ENCODE data around the gene LY9.

The LY9 gene

DNA sequence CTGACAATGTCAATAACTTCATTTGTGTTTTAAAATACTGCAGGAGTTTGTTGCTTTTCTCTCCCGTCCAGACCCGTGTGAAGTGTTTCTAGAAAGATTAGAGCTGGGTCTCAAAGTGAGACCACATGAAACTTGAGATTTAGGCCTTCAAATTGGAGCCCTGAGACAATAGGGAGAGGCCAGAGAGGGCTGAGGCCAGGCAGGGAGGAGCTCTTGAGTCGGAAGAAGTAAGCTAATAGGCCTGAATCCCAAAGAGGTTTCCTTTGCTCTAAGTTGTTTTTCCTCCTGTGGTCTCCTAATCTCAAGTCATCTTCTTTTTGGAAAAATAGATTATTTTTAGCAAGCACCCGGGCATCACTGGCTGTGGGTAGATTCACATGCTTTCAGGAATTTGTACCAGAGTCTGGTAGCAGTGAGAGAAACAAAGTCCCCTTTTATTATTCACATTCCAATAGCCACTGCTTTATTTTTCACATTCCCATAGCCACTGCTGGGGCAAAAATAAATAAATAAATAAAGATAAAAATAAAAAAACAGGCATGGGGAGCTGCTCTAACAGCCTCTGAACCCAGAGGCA, 41.1 kb downstream of the LY9 start:
- no peak for DNase-seq (ENCODE audit: low spot score)

DNA sequence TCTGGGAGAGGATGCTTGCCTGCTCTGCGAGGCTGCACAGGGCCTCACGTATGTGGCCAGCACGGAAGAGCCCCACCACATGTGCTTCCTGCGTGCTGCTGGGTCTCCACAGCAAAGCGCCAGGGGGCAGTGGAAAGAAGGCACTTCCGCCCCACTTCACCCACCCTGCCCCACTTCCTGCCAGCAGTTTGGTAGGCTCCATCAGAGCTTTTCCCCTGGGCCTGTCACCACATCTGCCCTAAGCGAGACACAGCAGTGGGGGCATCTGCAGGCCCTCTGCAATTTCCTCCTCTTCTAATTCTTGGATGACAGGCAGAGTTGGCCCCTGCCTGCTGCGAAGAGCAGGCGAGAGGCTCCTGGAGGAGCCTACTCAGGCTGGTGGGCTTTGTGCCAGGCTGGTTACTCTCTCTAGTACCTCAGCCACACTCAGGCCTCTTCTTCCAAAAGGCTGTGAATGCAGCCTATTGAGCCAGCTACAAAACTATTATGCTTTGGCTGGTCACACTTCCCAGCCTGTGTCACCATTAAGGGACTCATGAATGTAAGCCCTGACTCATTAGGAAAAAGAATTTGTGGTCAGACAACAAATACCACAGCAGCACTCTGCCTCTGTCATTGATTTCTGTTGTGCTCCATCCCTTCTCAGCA, 41.7 kb downstream of the LY9 start:
- no peak for DNase-seq (ENCODE audit: low spot score)

DNA sequence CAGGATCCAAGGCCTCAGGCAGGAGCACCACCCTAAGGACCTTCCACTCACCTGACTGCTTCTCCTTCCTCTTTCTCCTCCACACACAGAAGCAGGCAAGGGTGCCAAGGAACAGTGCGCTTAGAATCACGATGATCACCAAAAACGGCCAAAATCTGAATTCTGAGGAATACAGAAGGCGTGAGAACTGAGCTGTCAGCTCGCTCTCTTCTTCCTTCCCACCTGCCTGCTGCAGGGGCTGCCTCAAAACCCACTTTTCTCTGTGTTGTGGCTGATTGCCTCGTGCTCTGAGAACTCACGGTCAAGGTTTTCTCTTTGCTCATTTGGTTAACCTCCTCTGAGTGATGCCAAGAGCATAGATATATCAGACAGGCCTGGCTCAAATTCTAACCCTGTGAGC, 42.9 kb downstream of the LY9 start:
- DNase-seq (ENCODE audit: low spot score) = no peak

DNA sequence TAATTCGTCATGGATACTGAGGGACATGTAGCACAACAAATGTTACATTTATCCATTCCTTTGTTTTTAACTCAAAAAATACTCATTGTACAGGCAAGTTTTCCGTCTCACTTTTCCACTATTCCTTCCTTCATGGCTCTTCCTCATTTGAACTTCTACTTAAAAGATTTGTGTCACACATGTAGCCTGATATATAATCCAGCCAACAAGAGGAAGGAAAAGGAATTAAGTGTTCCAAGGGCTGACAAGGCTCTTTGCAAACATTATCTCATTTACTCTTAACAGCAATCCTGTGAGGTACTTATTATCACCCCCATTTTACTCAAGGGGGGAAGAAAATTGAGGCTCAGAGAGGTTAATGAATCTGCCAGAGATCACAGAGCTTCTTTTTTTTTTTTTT, 43.8 kb downstream of the LY9 start:
- no peak for DNase-seq (ENCODE audit: low spot score)

DNA sequence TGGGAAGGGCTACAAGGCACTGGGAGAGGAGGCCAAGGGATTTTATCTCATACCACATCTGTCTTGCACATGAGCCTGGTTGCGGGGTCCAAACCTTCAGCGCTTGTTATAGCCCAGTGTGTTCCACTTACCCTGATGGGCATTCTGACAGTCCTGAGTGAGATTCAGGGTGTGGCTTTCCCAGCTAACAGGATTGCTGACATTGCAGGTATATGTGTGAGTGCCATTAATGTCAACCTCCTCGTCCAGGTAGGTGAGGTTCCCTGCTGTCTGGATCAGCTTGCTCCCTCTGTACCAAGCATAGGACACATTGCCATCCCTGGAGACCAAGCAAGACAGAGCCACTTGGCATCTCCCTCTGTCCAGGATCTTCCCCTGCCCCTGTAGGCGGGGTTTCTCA, 45.1 kb downstream of the LY9 start:
- no peak for DNase-seq (ENCODE audit: low spot score)

DNA sequence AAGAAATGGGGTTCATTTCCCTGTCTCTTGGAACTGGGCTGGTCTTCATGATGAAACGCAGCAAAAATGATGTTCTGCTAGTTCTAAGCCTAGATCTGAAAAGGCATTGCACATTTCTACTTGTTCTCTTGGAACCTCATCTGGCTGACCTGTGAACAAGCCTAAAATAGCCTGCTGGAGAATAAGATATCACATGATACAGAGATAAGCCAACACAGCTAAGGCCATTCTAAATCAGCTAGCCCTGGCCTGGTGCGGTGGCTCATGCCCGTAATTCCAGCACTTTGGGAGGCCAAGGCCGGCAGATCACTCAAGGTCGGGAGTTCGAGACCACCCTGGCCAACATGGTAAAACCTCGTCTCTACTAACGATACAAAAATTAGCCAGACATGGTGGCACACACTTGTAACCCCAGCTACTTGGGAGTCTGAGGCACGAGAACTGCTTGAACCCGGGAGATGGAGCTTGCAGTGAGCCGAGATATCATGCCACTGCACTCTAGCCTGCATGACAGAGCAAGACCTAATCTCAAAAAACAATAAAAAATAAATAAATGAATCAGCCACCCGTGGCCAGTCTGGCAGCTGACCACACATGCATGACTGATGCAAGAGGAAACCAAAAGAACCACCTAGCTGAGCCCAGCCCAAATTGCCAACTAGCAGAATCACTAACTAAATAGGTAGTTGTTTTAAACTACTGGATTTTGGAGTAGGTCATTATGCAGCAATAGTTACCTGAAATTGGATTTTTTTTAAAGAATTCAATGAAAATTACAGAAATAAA, 48.7 kb downstream of the LY9 start:
- DNase-seq (ENCODE audit: low spot score) = no peak

DNA sequence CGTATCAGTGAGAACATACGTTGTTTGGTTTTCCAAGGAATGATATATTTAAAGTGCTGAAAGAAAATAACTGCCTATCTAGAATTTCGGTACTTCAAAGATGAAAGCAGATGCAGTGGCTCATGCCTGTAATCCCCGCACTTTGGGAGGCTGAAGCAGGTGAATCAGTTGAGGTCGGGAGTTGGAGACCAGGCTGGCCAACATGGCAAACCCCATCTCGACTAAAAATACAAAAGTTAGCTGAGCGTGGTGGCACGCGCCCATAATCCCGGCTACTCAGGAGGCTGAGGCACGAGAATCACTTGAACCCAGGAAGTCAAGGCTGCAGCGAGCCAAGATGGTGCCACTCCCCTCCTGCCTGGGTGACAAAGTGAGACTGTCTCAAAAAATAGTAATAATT, 50.3 kb downstream of the LY9 start:
- DNase-seq (ENCODE audit: low spot score) = no peak

DNA sequence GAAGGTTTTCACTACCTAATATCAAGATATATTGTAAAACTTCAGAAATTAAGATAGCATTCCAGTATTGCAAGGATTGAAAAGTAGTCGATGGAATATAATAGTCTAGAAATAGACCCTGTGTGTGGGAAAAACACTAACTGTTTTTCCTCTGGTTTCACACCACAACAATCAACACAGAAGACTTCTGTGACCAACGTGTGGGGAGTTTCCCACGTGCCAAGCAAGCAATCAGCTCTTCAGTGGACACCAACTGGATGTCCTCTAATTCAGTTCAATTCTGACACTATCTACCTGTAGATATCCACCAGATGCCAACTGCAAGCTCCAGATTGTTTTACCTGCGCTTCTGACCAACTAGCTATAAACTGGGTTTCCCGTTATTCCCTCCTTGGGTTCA, 54.6 kb downstream of the LY9 start:
- no peak for DNase-seq (ENCODE audit: low spot score)

DNA sequence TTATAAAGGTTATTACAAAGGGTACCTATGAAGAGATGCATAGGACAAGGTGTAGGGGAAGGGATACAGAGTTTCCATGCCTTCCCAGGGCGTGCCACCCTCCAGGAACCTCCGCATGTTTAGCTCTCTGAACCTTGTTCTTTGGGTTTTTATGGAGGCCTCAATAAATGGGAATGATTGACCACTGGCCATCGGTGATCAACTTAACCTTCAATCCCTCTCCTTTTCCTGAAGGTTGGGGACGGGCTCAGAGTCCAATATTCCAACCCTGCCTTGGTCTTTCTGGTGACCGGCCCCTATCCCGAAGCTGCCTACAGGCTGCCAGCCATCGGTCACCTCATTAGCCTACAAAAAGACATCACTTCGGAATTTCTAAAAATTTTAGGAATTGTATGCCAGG, 55.0 kb downstream of the LY9 start:
- no peak for DNase-seq (ENCODE audit: low spot score)

DNA sequence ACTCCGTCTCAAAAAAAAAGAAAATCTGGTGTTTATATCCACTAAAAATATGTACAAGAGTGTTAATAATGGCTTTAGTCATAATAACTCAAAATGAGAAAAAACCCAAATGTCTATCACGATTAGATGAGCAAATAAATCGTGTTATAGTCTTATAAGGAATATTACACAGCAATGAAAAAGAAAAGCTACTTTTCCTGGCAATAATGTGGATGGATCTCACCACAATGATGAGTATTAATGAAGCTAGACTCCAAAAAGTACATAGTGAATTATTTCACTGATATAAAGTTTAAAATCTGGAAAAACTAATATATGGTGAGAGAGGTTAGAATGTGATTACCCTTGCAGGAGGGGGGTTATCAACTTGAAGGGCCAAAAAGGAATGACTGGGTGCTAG, 57.0 kb downstream of the LY9 start:
- DNase-seq (ENCODE audit: low spot score) = no peak

DNA sequence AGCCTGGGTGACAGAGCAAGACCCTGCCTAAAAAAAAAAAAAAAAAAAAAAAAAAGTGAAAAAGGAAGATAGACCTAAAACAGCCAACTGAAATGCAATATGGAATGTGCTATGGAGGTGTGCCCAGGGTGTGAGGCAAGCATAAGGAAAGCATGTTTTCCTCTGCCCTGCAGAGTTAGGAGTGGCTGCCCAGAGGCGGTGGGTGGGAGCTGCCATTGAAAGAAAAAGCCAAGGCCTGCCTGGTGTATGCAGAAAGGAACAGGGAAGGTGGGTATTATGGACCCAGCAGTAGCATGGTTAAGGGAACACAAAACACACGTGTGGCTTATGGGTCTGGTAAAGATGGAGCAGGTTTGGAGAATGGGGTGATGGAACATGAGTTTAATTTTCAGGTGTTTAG, 57.8 kb downstream of the LY9 start:
- no peak for DNase-seq (ENCODE audit: low spot score)

DNA sequence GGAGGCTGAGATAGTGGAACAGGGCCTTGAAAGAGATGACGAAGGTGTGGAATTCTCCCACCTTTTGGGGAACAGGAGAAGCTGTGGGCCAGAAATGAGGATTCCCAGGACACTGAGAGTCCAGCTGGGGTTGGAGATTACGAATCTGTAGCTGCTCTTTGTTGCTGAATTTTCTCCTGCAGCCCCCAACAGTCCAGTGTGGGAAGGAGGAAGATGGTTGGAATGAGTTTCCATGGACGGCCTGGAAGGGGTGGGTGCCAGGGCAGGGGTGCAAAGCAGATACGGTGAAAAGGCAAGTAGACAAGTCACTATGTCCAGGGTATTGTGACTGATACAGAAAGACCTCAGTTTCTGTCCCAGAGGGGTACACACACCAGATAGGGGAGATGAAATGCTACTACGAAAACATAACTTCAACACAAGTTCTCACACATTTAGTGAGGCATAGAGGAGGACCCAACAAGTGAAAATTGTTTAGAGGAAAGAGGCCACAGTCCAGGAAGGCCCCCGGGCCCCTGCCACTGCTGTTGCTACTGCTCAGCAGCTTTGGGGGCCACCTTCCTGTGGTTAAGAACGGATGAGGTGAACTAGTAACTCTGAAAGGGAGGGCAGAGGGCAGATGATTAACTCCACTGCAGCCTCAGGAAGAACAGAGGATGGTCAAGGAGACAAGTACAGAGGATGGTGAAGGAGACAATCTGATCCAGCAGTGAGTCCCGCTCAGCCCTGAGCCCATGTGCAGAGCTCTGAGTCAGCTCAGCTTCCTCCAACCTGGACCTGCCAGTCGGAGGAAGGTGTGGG, 59.4 kb downstream of the LY9 start:
- DNase-seq (ENCODE audit: low spot score) = no peak

DNA sequence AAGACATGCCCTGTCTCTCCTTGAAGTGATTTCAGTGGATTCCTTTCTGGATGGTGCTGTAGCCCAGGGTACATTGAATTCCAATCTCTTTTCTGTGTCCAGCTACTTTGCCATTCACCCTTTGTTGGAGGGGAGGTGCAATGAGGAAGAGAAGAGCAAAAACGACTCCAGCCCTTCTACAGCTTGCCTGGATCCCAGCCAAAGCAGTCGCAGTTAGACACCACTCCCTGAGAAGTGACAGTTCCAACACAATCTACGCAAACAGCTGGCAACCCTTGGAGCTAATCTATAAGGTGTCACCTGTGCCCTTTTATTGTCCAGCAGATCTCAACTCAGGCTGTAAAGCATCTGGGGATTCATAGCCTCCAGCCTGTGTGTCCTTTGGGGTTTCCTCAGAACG, 62.1 kb downstream of the LY9 start:
- no peak for DNase-seq (ENCODE audit: low spot score)

DNA sequence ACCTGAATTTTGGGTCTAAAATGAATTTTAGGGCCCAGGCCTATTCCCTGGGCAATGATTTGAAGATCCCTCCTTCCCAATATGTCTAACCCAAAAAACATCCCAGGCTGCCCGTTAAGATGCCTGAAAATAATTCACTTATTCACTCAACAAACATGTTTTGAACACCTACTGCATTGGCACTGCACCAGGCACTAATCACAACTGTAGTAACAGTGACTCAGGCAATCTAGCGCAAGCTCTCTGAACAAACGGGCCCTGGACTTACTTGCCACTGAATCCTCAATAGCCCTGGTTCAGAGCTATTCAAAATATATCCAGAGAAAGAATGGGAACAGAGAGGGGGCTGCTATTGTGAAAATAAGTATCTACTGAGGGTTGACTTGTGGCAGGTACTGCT, 62.5 kb downstream of the LY9 start:
- no peak for DNase-seq (ENCODE audit: low spot score)

DNA sequence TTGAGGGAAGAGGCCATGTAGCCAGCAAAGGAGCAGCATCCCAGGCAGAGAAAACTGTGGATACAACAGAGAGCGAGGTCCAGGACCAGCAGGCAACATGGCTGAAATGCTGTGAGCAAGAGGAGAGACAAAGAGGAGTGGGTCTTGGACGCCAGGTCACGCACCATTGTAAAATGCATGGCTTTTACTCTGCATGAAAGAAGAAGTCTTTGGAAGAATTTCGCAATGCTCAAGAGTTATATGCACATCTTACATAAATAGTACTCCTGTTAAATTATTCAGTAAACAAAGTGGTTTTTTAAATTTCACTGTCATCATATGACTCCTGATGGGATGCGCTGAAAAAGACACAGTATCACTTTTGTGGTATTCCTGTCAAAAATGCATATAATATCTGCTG, 63.2 kb downstream of the LY9 start:
- DNase-seq (ENCODE audit: low spot score) = no peak

DNA sequence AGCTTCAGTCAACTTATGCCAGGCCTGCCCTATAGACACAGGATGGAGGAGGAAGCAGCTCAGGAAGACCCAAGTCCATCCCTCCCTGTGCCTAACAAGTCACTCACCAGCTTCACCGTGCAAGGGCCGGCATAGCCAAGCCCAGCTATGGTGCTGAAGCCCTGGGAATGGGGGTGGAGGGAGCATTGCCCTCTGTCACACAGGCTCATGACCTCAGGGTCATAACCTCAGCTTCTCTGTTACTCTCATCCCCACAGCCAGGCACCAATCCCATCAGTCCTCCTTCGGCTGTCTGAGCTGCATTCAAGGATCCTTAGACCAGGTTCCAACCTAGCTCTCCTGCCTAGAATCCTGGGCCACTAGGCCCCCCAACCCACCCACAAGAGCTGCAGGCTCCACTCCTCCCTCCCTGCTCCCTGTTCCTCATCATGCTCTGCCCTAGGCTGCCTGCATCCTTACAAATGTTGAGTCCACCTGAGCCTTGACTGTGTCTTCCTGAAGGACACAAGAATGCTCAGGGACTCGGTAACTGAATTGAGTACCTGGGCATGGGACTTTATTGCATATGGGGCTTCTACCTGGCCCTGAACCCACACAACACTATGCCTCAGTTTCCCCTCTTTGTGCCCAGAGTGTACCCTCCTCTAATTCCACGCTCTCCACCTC, 65.0 kb downstream of the LY9 start:
- no peak for DNase-seq (ENCODE audit: low spot score)

DNA sequence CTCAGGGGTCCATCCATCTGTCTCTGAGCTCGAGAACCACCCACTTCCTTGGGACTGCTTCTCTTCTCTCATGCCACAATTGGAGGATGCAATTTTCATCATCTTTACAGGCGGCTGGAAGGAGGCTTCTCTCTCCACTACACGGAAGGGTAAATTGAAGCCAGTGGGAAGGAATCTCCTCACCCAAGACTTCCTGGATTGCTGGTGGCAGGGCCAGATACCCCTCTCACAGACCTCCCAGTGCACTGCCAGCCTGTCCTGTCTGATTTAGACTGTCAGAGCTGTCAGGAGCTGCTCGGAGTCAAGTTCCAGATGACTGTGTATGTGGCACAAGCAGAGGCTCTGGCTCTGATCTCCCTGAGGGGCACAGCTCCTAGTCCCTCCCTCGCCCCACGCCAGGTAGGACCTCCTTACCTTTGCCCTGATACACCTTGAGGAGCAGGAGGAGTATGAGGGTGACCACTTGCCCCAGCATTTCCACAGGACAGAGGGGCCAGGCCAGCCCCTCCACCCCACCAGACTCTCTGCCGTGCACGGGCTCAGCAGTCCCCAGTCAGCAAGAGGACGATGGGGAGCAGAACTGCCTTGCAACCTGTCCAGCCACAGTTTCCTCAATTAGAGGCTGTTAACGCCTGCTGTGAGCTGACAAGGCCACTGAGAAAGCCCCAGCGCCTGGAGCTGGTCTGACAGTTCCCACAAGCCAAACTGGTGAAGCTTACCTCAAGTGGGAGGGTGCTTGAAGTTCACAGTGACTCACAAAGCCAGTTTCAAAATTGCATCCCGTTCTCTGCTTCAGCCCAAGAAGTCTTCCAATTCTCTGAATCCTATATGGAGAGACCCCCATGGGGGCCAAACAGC, 66.5 kb downstream of the LY9 start, which contains the start of gene CD244:
CD244 (minus strand) TSS at position 685 of the 858 bp plus-strand sequence; CDS start at position 475, 210 bp downstream.
- no peak for DNase-seq (ENCODE audit: low spot score)

DNA sequence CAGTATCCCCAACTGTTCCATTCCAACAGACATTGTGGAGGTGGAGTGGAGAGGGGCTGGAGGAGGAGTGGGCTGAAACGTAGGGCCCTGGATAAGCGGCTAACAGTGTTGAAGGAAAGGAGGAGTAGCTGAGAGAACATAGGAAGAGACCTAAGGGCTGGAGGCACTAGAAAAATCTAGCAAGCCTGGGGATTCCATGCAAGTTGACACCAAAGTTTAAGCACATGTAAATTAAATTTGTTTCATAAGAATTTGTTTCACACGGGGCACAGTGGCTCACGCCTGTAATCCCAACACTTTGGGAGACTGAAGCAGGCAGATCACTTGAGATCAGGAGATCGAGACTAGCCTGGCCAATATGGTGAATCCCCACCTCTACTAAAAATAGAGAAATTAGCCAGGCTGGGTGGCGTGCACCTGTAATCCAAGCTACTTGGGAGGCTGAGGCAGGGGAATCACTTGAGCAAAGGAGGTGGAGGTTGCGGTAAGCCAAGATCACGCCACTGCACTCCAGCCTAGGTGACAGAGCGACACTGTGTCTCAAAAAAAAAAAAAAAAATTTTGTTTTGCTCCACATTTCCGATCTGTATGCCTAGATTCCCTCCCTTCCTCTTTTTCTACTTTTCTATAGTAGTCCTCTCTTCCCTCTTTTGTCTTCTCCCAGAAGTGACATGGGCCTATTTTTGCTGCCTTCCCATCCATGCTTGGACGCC, 67.2 kb downstream of the LY9 start:
- no peak for DNase-seq (ENCODE audit: low spot score)

DNA sequence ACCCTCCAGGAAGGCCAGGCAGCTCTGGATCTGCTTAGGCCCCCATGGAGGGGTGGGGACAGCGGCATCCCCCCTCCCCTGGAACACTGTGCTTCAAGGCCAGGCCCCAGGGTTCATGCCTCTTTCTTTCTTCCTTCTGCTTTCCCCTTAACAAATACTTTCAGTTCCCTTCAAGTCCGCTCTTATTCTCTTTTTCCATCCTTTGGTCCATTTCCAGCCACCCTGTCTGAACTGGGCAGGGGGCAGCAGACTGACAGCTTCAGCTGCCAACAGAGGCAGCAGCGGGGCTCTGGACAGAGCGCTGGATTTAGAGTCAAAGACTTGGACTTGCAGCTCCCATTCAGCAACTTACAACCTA, 67.8 kb downstream of the LY9 start:
- no peak for DNase-seq (ENCODE audit: low spot score)

DNA sequence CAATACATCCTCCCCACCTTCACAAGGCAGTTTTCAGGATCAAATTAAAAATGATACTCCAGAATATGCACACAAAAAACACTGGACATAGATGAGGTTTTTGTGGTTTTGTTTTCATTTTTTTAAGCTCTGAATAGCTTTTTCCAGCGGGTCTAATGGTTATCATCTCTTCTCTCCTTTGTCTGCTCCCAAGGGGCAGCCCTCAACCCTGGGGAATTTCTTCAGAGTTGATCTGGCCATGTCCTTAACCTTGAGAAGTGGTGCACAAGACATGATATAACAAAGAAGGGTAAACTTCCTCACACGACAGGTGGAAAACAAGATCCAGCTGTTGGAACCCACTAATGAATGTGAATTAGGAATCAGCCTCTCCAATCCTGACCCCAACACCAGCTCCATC, 68.2 kb downstream of the LY9 start:
- DNase-seq (ENCODE audit: low spot score) = no peak

DNA sequence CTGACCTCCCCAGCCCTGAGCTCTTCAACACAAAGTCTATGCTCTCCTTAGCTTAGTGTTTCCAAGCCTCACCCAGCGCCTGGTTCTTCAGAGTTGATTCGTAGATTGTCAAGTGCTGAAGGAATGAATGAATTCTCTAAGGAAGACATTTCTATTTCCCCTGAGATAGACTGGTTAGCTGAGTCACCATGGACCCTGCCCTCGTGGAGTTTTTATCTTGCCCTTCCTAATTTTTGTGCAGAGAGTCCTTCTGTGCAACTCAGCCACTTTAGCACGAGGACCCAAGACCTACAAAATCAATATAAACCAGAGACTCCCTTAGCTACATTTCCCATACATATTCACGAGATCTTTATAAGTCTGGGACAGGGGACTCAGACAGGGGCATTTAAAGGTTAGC, 69.4 kb downstream of the LY9 start:
- DNase-seq (ENCODE audit: low spot score) = no peak
